ENCODE results near the gene TSFM. TPM values are rescaled to one million over a fixed set of nuclear protein-coding genes. Genes with fewer than 3 reads are reported as not detected.

TSFM gene
- total RNA-seq, 1 experiment from 2014 or later: 40.3 TPM

DNA sequence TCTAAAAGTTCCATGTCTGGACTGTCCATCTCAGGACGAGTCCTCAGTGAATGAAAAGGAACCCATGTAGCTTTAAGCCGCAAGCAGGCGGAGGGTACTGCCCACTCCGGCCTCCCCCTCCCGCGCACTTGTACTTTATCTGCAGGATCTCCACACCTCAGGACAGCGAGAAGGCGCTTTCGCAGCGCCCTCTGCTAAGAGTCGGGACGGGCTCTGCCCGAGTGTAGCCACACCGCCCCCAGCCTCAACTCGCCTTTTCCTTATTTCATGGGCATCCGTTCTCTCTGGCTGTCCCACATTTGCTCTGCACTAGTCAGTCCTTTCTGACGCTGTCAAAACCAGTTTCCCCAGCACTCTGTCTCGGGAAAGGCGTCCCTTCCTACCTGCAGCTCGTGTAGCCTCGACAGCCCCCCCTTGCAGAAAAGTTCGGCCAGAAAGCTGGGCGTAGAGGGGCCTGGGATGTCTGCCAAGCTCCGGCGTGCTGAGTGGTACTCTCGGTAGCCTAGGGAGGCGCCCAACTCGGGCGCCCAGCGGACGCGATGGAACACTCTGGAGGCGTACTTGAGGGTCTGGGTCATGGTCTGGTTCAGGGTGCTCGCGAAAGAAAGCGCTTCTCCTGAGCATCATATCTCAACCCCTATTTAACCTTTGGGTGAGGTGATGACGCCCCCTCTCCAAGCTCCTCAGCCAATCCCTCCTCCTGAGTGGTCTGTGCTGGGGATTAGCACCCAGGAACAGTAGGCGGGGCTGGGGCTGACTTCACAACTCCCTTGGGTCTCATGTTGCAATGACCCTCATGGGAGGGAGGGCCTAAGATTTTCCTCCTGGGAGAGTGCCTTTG lies 15.9 kb upstream of the TSFM start, which contains the start of gene CYP27B1:
TSS of gene CYP27B1 (minus strand) at position 615 of the 841 bp plus-strand sequence. CDS start at position 578, 37 bp downstream.
- peak; percentile 39 for TF ChIP-seq POLR2AphosphoS5 (IDR thresholded peaks at IDR 0.05; ENCODE audit: low read depth, low read length)
- TF ChIP-seq, protein P1, sequence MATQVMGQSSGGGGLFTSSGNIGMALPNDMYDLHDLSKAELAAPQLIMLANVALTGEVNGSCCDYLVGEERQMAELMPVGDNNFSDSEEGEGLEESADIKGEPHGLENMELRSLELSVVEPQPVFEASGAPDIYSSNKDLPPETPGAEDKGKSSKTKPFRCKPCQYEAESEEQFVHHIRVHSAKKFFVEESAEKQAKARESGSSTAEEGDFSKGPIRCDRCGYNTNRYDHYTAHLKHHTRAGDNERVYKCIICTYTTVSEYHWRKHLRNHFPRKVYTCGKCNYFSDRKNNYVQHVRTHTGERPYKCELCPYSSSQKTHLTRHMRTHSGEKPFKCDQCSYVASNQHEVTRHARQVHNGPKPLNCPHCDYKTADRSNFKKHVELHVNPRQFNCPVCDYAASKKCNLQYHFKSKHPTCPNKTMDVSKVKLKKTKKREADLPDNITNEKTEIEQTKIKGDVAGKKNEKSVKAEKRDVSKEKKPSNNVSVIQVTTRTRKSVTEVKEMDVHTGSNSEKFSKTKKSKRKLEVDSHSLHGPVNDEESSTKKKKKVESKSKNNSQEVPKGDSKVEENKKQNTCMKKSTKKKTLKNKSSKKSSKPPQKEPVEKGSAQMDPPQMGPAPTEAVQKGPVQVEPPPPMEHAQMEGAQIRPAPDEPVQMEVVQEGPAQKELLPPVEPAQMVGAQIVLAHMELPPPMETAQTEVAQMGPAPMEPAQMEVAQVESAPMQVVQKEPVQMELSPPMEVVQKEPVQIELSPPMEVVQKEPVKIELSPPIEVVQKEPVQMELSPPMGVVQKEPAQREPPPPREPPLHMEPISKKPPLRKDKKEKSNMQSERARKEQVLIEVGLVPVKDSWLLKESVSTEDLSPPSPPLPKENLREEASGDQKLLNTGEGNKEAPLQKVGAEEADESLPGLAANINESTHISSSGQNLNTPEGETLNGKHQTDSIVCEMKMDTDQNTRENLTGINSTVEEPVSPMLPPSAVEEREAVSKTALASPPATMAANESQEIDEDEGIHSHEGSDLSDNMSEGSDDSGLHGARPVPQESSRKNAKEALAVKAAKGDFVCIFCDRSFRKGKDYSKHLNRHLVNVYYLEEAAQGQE (IDR thresholded peaks at IDR 0.05; ENCODE audit: insufficient read depth in 1 of 2, low read depth in 2 of 2, low read length in 1 of 2): no peak
- H3K4me3 ChIP-seq (ENCODE audit: low read depth in 2 of 2, low read length in 2 of 2): peak within 1 kb of the TSS; percentile 37 to 57
- no peaks in the 10 kb centered on the region; the same call in 1 of the 2 replicates for H3K36me3 ChIP-seq (ENCODE audit: control insufficient read depth, insufficient read depth, low read length)
- DNase-seq (ENCODE audit: low read depth, low spot score) (no peak), ATAC-seq (peak; percentile 56)
- no TSS peak for BruUV-seq (replicated peaks)
- in situ Hi-C loops (cut with HindIII; ENCODE audit: low pct_unique_long_range_greater_than_20kb, low sequenced_read_pairs) (no loop called here), intact Hi-C loops (cut with micrococcal nuclease; ENCODE audit: unreplicated experiment) (no loop called here)
- H3K27me3 ChIP-seq (ENCODE audit: control insufficient read depth, insufficient read depth, low read length): peaks cover 4% of the 10 kb centered on the region; the same call in 1 of the 2 replicates
- ChIA-PET CTCF (interaction anchor here (0.9 to 1.1 kb wide), 3 partner anchors 10 to 16 kb away, joined by 3 to 5 read pairs (median 4); partner anchors contain the start of gene TSFM), POLR2A (no interaction called here)
- H3K27ac ChIP-seq (ENCODE audit: low read length): 0 out of 2 replicates have a peak within 1 kb of the TSS, but pooled peaks have one; percentile 31
- peaks cover 15% of the 10 kb centered on the region for H3K4me1 ChIP-seq (ENCODE audit: control insufficient read depth, insufficient read depth, low read length)
- H3K9me3 ChIP-seq (ENCODE audit: control insufficient read depth, insufficient read depth, low read depth, low read length): no peaks in the 10 kb centered on the region

DNA sequence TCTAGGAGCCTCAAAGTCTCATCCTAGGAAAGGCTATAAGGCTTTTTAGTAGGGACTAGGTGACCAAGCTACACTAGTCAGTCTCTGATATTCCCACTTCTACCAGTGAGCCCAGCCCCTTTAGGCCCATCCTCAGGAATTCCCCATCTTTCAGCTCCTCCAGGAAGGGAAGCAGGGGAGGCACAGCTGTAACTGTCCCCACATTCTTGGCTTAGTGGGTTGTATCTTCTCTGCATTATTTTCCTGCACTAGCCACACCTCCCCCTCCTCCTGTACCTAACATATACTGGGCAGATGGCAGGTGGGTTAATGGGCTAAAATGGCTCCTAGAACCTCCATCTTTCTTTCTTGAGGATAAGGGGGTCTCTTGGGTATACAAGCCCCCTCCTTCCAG lies 15.3 kb upstream of the TSFM start:
- Histone ChIP-seq H3K36me3 (ENCODE audit: control insufficient read depth, insufficient read depth, low read length) (no peaks in the 10 kb centered on the region; the same call in 1 of the 2 replicates), H3K27ac (ENCODE audit: low read length) (no peak overlapping the region), H3K27me3 (ENCODE audit: control insufficient read depth, insufficient read depth, low read length) (peaks cover 4% of the 10 kb centered on the region; the same call in 1 of the 2 replicates), H3K9me3 (ENCODE audit: control insufficient read depth, insufficient read depth, low read depth, low read length) (no peaks in the 10 kb centered on the region), H3K4me3 (ENCODE audit: low read depth in 2 of 2, low read length in 2 of 2) (no peak overlapping the region), H3K4me1 (ENCODE audit: control insufficient read depth, insufficient read depth, low read length) (peaks cover 15% of the 10 kb centered on the region)
- no TSS peak for BruUV-seq (replicated peaks)
- no peak for DNase-seq (ENCODE audit: low read depth, low spot score)
- POLR2A ChIA-PET: no interaction called here
- in situ Hi-C loops (cut with HindIII; ENCODE audit: low pct_unique_long_range_greater_than_20kb, low sequenced_read_pairs) (no loop called here), intact Hi-C loops (cut with micrococcal nuclease; ENCODE audit: unreplicated experiment) (no loop called here)
- CTCF ChIA-PET: interaction anchor here (0.9 to 1.1 kb wide), 2 partner anchors 11 to 16 kb away, joined by 3 to 5 read pairs; partner anchors contain the start of gene TSFM
- TF ChIP-seq TCF7L2 (IDR thresholded peaks at IDR 0.05; ENCODE audit: low read depth, low read length) (no peak), POLR2AphosphoS5 (IDR thresholded peaks at IDR 0.05; ENCODE audit: low read depth, low read length) (no peak)
- TF ChIP-seq, protein P2, sequence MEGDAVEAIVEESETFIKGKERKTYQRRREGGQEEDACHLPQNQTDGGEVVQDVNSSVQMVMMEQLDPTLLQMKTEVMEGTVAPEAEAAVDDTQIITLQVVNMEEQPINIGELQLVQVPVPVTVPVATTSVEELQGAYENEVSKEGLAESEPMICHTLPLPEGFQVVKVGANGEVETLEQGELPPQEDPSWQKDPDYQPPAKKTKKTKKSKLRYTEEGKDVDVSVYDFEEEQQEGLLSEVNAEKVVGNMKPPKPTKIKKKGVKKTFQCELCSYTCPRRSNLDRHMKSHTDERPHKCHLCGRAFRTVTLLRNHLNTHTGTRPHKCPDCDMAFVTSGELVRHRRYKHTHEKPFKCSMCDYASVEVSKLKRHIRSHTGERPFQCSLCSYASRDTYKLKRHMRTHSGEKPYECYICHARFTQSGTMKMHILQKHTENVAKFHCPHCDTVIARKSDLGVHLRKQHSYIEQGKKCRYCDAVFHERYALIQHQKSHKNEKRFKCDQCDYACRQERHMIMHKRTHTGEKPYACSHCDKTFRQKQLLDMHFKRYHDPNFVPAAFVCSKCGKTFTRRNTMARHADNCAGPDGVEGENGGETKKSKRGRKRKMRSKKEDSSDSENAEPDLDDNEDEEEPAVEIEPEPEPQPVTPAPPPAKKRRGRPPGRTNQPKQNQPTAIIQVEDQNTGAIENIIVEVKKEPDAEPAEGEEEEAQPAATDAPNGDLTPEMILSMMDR (IDR thresholded peaks at IDR 0.05): no peak
- ATAC-seq: no peak

DNA sequence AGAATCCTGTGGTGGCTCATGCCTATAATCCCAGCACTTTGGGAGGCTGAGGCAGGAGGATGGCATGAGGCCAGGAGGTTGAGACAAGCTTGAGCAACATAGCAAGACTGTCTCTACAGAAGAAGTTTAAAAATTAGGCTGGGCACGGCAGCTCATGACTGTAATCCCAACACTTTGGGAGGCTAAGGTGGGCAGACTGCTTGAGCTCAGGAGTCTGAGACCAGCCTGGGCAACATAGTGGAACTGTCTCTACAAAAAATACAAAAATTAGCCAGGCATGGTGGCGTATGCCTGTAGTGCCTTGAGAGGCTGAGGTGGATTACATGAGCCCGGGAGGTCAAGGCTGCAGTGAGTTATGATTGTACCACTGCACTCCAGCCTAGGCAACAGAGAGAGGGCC lies 14.7 kb upstream of the TSFM start:
- no peak for ATAC-seq
- in situ Hi-C loops (cut with HindIII; ENCODE audit: low pct_unique_long_range_greater_than_20kb, low sequenced_read_pairs): no loop called here
- ChIA-PET CTCF (interaction anchor here (1.1 kb wide), 1 partner anchor 11 kb away, joined by 5 read pairs; no protein-coding TSS in a partner anchor), POLR2A (no interaction called here)
- Histone ChIP-seq H3K9me3 (ENCODE audit: control insufficient read depth, insufficient read depth, low read depth, low read length) (no peaks in the 10 kb centered on the region), H3K27ac (ENCODE audit: low read length) (no peak overlapping the region), H3K36me3 (ENCODE audit: control insufficient read depth, insufficient read depth, low read length) (peaks cover under 1% of the 10 kb centered on the region; the same call in 1 of the 2 replicates), H3K4me1 (ENCODE audit: control insufficient read depth, insufficient read depth, low read length) (peaks cover 15% of the 10 kb centered on the region), H3K27me3 (ENCODE audit: control insufficient read depth, insufficient read depth, low read length) (peaks cover 4% of the 10 kb centered on the region; the same call in 1 of the 2 replicates), H3K4me3 (ENCODE audit: low read depth in 2 of 2, low read length in 2 of 2) (no peak overlapping the region)
- BruUV-seq (replicated peaks): no TSS peak
- intact Hi-C loops (cut with micrococcal nuclease; ENCODE audit: unreplicated experiment): no loop called here
- TF ChIP-seq SIN3A (IDR thresholded peaks at IDR 0.05; ENCODE audit: borderline replicate concordance, insufficient read depth, low read depth, low read length) (no peak), POLR2AphosphoS5 (IDR thresholded peaks at IDR 0.05; ENCODE audit: low read depth, low read length) (no peak), TCF7L2 (IDR thresholded peaks at IDR 0.05; ENCODE audit: low read depth, low read length) (no peak)
- TF ChIP-seq, protein P2 (IDR thresholded peaks at IDR 0.05): no peak
- TF ChIP-seq, protein P1 (IDR thresholded peaks at IDR 0.05; ENCODE audit: insufficient read depth in 1 of 2, low read depth in 2 of 2, low read length in 1 of 2): no peak
- DNase-seq (ENCODE audit: low read depth, low spot score): no peak

Data from Panc1 (cell line).